T-helper 1 cell (primary cell): ENCODE results near the gene EHD4.

ENCODE experiments used
- DNase-seq, 5 donors: peaks; one replicate each; pipeline ENCODE4 v3.0.0-alpha.2; 2012 to 2020

Gene EHD4

GRCh38 chr15:41915255-41915994 lies 56.9 kb downstream of the EHD4 start:
- no peak for DNase-seq

GRCh38 chr15:41914411-41914810 lies 57.9 kb downstream of the EHD4 start:
- no peak for DNase-seq

- DNase-seq = no peak
Measured at GRCh38 chr15:41913256-41913655, 59.1 kb downstream of the EHD4 start.

- no peak for DNase-seq
Measured at GRCh38 chr15:41911691-41912345, 60.5 kb downstream of the EHD4 start.

GRCh38 chr15:41908736-41909461 lies 63.5 kb downstream of the EHD4 start:
- no peak for DNase-seq

- no peak for DNase-seq
Measured at GRCh38 chr15:41907141-41907540, 65.2 kb downstream of the EHD4 start.

- no peak for DNase-seq
Measured at GRCh38 chr15:41906608-41907007, 65.7 kb downstream of the EHD4 start.

GRCh38 chr15:41905036-41905793 lies 67.1 kb downstream of the EHD4 start:
- no peak for DNase-seq

- peak; percentile 36 to 65 (median 56) for DNase-seq
Measured at GRCh38 chr15:41904541-41905005, 67.8 kb downstream of the EHD4 start.

- DNase-seq = no peak
Measured at GRCh38 chr15:41903782-41904181, 68.6 kb downstream of the EHD4 start.

GRCh38 chr15:41901431-41901830 lies 70.9 kb downstream of the EHD4 start:
- DNase-seq = no peak

GRCh38 chr15:41900526-41901380 lies 71.6 kb downstream of the EHD4 start:
- no peak for DNase-seq

- DNase-seq = no peak
Measured at GRCh38 chr15:41899854-41900442, 72.4 kb downstream of the EHD4 start.

- no peak for DNase-seq
Measured at GRCh38 chr15:41897363-41897799, 75.0 kb downstream of the EHD4 start.

- no peak for DNase-seq
Measured at GRCh38 chr15:41896566-41896965, 75.8 kb downstream of the EHD4 start.

- DNase-seq = no peak
Measured at GRCh38 chr15:41895957-41896356, 76.4 kb downstream of the EHD4 start.

GRCh38 chr15:41895491-41895890 lies 76.9 kb downstream of the EHD4 start:
- DNase-seq = no peak

GRCh38 chr15:41894791-41895463 lies 77.4 kb downstream of the EHD4 start:
- DNase-seq = peak; percentile 77 to 93 (median 85)

GRCh38 chr15:41894251-41894790 lies 78.0 kb downstream of the EHD4 start:
- DNase-seq = no peak
